Activated CD8-positive, alpha-beta memory T cell treated with anti-CD3 and anti-CD28 coated beads, Interleukin-2, amount 10 ng/mL, durations not matched to agents 7 days and 5 days (primary cell): ENCODE results near the gene BRDT. TPM values are rescaled to one million over a fixed set of nuclear protein-coding genes. Genes with fewer than 3 reads are reported as not detected.
A peak's percentile ranks its signal among the peaks of the same experiment; 100 is the strongest.

Experiments used
- ATAC-seq: fragments of 150-1000 bp; cut with Tn5 transposase; one replicate; pipeline ENCODE4 v1.10.0; 2021; ENCODE audit warnings: moderate library complexity
- CTCF ChIA-PET: fragments of 350-600 bp; sonication (Branson Sonifier 250); formaldehyde crosslinking; loops from one replicate; lab custom pipeline; 2021; ENCODE audit warnings: antibody characterized with exemption; lab: Charles Lee
- DNase-seq: peaks from one replicate; pipeline ENCODE4 v3.0.0-alpha.2; 2020
- H3K27ac Mint-ChIP-seq: one replicate; pipeline ENCODE4 v1.8.0; 2021; ENCODE audit warnings: mild to moderate bottlenecking, mixed read lengths
- H3K27me3 Mint-ChIP-seq: one replicate; pipeline ENCODE4 v1.8.0; 2021; ENCODE audit warnings: mixed read lengths
- H3K36me3 Mint-ChIP-seq: one replicate; pipeline ENCODE4 v1.8.0; 2021; ENCODE audit warnings: mild to moderate bottlenecking, mixed read lengths
- H3K4me1 Mint-ChIP-seq: one replicate; pipeline ENCODE4 v1.8.0; 2021; ENCODE audit warnings: mixed read lengths
- H3K4me3 Mint-ChIP-seq: one replicate; pipeline ENCODE4 v1.8.0; 2021; ENCODE audit warnings: mild to moderate bottlenecking, moderate library complexity, mixed read lengths
- H3K9me3 Mint-ChIP-seq: one replicate; pipeline ENCODE4 v1.8.0; 2022; ENCODE audit warnings: low read depth, mixed read lengths
- total RNA-seq, 2 experiments: library from RNA; stranded (reverse); gene quantifications; one replicate each; pipeline ENCODE4 v1.2.3, GENCODE V29; 2021

The BRDT gene
- total RNA-seq, 2 experiments from 2014 or later: not detected

DNA sequence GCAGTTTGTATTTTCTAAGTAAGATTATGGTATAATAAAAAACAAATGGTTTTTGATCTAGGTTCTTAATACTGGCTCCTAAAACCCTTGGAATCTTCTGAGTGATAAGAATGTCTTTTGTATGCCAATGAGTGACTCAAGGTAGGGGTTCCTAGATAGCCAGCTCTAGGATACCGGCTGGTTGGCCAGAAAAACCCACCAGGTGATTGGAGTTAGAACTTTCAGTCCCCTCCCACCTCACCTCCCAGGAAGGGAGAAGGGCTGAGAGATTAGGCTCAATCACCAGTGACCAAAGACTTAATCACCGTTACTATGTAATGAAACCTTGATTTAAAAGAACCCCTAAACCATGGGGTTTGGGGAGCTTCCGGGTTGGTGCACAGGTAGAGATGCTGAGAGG is 8.7 kb upstream of the BRDT start:
- CTCF ChIA-PET: interaction anchor here (0.7 to 1.0 kb wide), 3 partner anchors 209 to 528 kb away, joined by 3 read pairs; no protein-coding TSS in a partner anchor
- Mint-ChIP-seq H3K36me3 (no peaks in the 10 kb centered on the region), H3K27me3 (no peaks in the 10 kb centered on the region), H3K4me1 (no peaks in the 10 kb centered on the region), H3K27ac (no peak overlapping the region), H3K4me3 (no peak overlapping the region), H3K9me3 (no peaks in the 10 kb centered on the region)
- ATAC-seq (no peak), DNase-seq (no peak)

DNA sequence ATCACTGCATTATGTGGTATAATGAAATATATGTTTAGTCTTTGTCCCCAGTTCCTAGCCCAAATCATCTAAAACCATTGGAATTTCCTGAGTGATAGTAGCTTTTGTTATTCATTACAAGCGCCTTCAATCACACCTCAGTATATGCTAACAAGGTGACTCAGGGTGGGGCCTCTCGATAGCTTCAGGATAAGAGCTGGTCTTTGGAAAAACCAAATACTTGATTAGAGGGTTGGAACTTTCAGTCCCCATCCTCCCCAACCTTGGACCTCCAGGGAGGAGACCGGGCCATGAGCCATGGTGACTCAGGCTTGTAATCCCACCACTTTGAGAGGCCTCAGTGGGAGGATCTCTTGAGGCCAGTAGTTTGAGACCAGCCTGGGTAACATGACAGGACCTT is 5.1 kb upstream of the BRDT start:
- ATAC-seq (no peak), DNase-seq (no peak)
- no peak overlapping the region for H3K4me3 Mint-ChIP-seq
- no peaks in the 10 kb centered on the region for H3K27me3 Mint-ChIP-seq
- no peaks in the 10 kb centered on the region for H3K9me3 Mint-ChIP-seq
- H3K36me3 Mint-ChIP-seq: peaks cover 3% of the 10 kb centered on the region
- CTCF ChIA-PET: interaction anchor here (1.0 kb wide), 1 partner anchor 12 kb away, joined by 5 read pairs; no protein-coding TSS in a partner anchor
- H3K27ac Mint-ChIP-seq: no peak overlapping the region
- H3K4me1 Mint-ChIP-seq: peaks cover 16% of the 10 kb centered on the region

GRCh38 chr1:91948097-91948496 is 1.1 kb upstream of the BRDT start:
- H3K9me3 Mint-ChIP-seq: no peaks in the 10 kb centered on the region
- peaks cover 3% of the 10 kb centered on the region for H3K36me3 Mint-ChIP-seq
- CTCF ChIA-PET: no interaction called here
- DNase-seq (no peak), ATAC-seq (peak; percentile 50)
- no peaks in the 10 kb centered on the region for H3K27me3 Mint-ChIP-seq
- peak overlapping the region; percentile 77 for H3K27ac Mint-ChIP-seq
- H3K4me3 Mint-ChIP-seq: peak overlapping the region; percentile 67
- H3K4me1 Mint-ChIP-seq: peaks cover 17% of the 10 kb centered on the region

DNA sequence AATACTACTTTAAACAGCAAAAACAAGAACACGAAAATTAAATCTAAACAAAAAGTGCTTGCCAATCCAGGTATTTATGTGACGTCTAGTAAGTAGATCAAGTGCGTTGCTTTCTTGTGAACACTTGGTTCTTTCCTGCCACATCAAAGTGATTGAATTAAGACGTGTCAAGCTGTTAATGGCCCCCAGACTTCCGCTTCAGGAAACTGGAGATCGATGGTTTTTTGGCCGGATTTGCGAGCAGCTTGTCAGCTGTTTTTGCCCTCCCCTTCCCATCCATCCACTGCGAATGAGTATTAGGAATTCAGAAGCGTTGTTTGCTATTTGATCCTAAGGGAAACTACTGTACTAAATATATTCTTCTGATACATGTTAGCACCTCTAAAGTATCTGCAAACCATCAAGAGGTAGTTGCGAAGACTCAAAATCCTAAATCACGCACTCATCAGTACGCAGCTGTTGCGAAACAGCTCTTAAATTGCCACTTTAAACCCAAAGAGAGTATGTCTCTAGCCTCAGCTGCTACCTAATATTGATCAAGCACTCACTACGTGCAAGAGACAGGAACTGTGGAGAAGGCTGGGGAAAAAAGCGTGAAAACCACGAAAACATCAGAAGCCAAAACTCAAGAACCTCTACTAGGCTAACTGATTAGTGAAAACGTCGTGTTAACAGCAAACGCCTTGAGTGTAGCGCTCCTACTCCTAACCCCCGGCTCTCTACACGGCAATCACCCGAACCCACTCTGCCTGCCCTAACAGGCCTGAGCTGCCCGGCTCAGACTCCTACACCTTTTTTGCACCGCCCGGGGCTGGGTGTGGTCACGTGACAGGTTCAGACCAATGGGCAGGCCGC is 473 bp upstream of the BRDT start:
- ATAC-seq (peak; percentile 69), DNase-seq (peak; percentile 67)
- peak overlapping the region; percentile 77 for H3K27ac Mint-ChIP-seq
- H3K4me3 Mint-ChIP-seq: peak overlapping the region; percentile 67
- peaks cover 17% of the 10 kb centered on the region for H3K4me1 Mint-ChIP-seq
- CTCF ChIA-PET: no interaction called here
- H3K36me3 Mint-ChIP-seq: peaks cover 3% of the 10 kb centered on the region
- H3K27me3 Mint-ChIP-seq: no peaks in the 10 kb centered on the region
- H3K9me3 Mint-ChIP-seq: no peaks in the 10 kb centered on the region

GRCh38 chr1:91952187-91952586 is 3.0 kb downstream of the BRDT start:
- peaks cover 16% of the 10 kb centered on the region for H3K4me1 Mint-ChIP-seq
- DNase-seq: no peak
- H3K4me3 Mint-ChIP-seq: no peak overlapping the region
- H3K9me3 Mint-ChIP-seq: no peaks in the 10 kb centered on the region
- H3K36me3 Mint-ChIP-seq: peaks cover 3% of the 10 kb centered on the region
- H3K27ac Mint-ChIP-seq: no peak overlapping the region
- CTCF ChIA-PET: no interaction called here
- no peak for ATAC-seq
- no peaks in the 10 kb centered on the region for H3K27me3 Mint-ChIP-seq

DNA sequence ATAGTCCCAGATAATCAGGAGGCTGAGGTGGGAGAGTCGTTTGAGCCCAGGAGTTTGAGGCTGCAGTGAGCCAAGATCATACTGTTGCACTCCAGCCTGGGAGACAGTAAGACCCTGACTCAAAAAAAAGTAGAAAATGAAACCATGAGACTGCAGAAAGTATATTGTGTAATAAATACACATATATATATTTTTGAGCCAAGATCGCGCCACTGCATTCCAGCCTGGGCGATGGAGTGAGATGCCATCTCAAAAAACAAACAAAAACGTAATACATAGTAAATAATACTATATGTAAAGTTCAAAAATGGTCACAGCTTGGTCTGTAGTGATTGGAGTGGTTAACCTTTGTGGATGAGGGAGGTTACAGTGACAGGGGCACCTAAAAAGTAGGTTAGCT is 9.7 kb downstream of the BRDT start:
- Mint-ChIP-seq H3K27ac (no peak overlapping the region), H3K4me3 (no peak overlapping the region), H3K36me3 (no peaks in the 10 kb centered on the region), H3K27me3 (no peaks in the 10 kb centered on the region), H3K4me1 (no peaks in the 10 kb centered on the region), H3K9me3 (no peaks in the 10 kb centered on the region)
- DNase-seq (no peak), ATAC-seq (no peak)
- CTCF ChIA-PET: no interaction called here

DNA sequence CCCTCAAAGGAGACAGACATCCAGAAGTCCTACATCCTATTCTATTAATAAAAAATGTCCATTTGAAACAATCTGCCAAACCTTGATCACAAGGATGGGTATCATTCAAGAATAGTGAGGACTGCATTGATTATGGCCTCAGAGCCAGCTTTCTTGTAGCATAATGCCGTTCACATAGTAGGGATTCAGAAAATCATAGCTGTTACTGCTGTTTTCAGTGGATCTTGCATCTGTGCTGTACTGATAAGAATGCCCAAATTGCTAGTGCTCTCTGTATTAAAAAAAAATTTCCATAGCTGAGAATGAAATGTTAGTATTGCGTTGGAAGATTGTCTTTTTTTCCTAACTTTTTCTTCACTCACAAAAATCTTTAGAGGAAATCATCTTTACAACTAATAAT is 19.1 kb downstream of the BRDT start:
- no peak for DNase-seq
- Mint-ChIP-seq H3K4me1 (no peaks in the 10 kb centered on the region), H3K9me3 (no peaks in the 10 kb centered on the region), H3K27ac (no peak overlapping the region), H3K4me3 (no peak overlapping the region), H3K27me3 (no peaks in the 10 kb centered on the region), H3K36me3 (no peaks in the 10 kb centered on the region)
- CTCF ChIA-PET: no interaction called here
- no peak for ATAC-seq

- H3K4me3 Mint-ChIP-seq: no peak overlapping the region
- ATAC-seq (no peak), DNase-seq (no peak)
- H3K4me1 Mint-ChIP-seq: no peaks in the 10 kb centered on the region
- no peaks in the 10 kb centered on the region for H3K36me3 Mint-ChIP-seq
- CTCF ChIA-PET: interaction anchor here (1.8 kb wide), 1 partner anchor 18 kb away, joined by 5 read pairs; no protein-coding TSS in a partner anchor
- no peaks in the 10 kb centered on the region for H3K9me3 Mint-ChIP-seq
- H3K27ac Mint-ChIP-seq: no peak overlapping the region
- peaks cover 22% of the 10 kb centered on the region for H3K27me3 Mint-ChIP-seq
These were observed 30.2 kb downstream of the BRDT start for GRCh38 chr1:91979383-91979782.

GRCh38 chr1:91980663-91981062 is 31.5 kb downstream of the BRDT start:
- Mint-ChIP-seq H3K27ac (no peak overlapping the region), H3K4me1 (no peaks in the 10 kb centered on the region), H3K4me3 (no peak overlapping the region), H3K36me3 (no peaks in the 10 kb centered on the region), H3K27me3 (peaks cover 22% of the 10 kb centered on the region), H3K9me3 (no peaks in the 10 kb centered on the region)
- no peak for ATAC-seq
- no peak for DNase-seq
- CTCF ChIA-PET: interaction anchor here (1.8 kb wide), 1 partner anchor 17 kb away, joined by 5 read pairs; no protein-coding TSS in a partner anchor

DNA sequence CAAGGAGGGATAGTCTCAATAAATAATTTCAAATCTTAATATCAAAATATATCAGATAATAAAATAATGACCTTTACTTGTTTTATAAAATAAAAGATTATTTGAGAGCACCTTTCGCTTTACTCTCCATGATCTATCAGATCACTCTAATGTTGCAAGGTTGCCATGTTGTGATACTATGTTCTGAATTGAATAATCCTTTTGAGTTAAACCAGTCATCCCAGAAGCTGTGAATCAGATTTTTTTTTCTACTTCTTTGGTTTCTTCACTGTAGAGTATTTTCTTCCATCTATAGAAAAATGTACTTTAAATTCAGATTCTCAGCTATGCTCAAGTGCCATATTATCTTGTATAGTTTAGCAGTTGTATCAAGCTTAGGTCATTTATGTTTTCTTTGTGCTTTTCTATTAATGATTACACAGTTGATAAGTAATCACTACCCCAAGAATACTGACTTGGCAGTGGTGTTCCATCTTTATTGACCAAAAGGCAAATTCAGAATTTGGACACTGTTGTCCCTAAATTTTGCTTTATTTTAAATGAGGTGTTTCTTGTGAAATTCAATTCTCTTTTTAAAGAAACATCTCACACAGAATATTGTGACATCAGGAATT is 32.9 kb downstream of the BRDT start:
- Mint-ChIP-seq H3K4me3 (no peak overlapping the region), H3K27me3 (peaks cover 19% of the 10 kb centered on the region), H3K4me1 (no peaks in the 10 kb centered on the region), H3K36me3 (no peaks in the 10 kb centered on the region), H3K9me3 (no peaks in the 10 kb centered on the region), H3K27ac (no peak overlapping the region)
- CTCF ChIA-PET: interaction anchor here (1.3 kb wide), 1 partner anchor 15 kb away, joined by 3 read pairs; no protein-coding TSS in a partner anchor
- ATAC-seq (no peak), DNase-seq (no peak)

DNA sequence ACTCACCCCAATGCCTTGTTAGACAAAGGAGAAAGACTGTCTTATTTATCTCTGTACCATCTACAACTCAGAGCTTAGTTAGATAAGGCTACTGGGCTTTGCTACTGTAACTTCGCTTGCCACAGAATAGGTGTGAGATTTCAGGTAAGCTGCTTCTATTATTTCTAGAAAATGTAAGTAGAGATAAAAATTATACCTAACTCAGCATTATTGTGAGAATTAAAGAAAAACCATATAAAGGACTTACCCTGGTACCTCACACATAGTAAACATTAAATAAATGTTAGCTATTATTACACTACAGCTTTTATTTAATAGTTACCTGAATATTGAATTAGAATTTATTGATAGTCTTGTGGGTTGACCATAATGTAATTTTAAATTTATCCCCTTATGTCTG is 44.1 kb downstream of the BRDT start:
- Mint-ChIP-seq H3K9me3 (no peaks in the 10 kb centered on the region), H3K36me3 (no peaks in the 10 kb centered on the region), H3K27me3 (peaks cover 9% of the 10 kb centered on the region), H3K4me1 (no peaks in the 10 kb centered on the region), H3K27ac (no peak overlapping the region), H3K4me3 (no peak overlapping the region)
- CTCF ChIA-PET: interaction anchor here (1.0 kb wide), 1 partner anchor 15 kb away, joined by 3 read pairs; no protein-coding TSS in a partner anchor
- no peak for ATAC-seq
- no peak for DNase-seq

DNA sequence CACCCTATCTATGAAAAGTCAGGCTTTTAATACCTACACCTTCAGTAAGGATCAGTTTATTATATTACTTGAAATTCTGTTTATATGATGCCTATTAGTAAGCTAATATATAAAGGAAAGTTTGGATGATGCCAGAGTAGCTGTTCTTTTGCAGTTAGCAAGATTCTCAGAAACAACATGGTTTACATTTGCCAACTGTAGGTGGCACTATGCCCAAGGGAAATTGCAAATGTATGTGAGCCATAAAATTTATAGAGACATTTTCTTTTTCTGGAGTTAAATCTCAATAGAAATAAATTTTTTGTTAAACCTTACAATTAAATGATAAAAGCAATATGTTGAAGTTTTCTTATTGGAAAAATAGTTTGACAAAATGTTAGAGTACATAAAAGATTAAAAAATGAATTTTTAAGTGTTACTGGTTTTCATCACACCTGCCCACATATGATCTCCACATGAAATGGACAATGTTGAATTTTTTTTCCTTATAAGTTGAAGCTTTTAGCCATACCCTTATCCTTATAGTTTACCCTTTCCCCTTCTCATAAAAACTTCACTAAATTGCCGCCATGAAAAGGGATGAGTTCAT is 48.5 kb downstream of the BRDT start:
- H3K36me3 Mint-ChIP-seq: no peaks in the 10 kb centered on the region
- no peaks in the 10 kb centered on the region for H3K4me1 Mint-ChIP-seq
- ATAC-seq: no peak
- no peak overlapping the region for H3K4me3 Mint-ChIP-seq
- no peaks in the 10 kb centered on the region for H3K9me3 Mint-ChIP-seq
- CTCF ChIA-PET: interaction anchor here (0.8 to 2.8 kb wide), 18 partner anchors 8 to 821 kb away, joined by 3 to 12 read pairs (median 4); partner anchors contain the start of genes GLMN, RPAP2 and SETSIP
- DNase-seq: peak; percentile 49
- no peak overlapping the region for H3K27ac Mint-ChIP-seq
- H3K27me3 Mint-ChIP-seq: peaks cover 9% of the 10 kb centered on the region

GRCh38 chr1:92004129-92004528 is 54.9 kb downstream of the BRDT start:
- no peak for ATAC-seq
- CTCF ChIA-PET: interaction anchor here (1.3 to 1.9 kb wide), 2 partner anchors 8 to 287 kb away, joined by 4 to 5 read pairs; no protein-coding TSS in a partner anchor
- no peak for DNase-seq
- Mint-ChIP-seq H3K27me3 (no peaks in the 10 kb centered on the region), H3K27ac (no peak overlapping the region), H3K4me1 (no peaks in the 10 kb centered on the region), H3K9me3 (no peaks in the 10 kb centered on the region), H3K36me3 (no peaks in the 10 kb centered on the region), H3K4me3 (no peak overlapping the region)
